Suprapubic skin (tissue), 4 donors: ENCODE measurements around the gene FGF12. TPM values are rescaled to one million over a fixed set of nuclear protein-coding genes. Genes with fewer than 3 reads are reported as not detected.

Source experiments
- DNase-seq, 2 donors: peaks; one replicate each; pipeline ENCODE4 v3.0.0-alpha.2; 2019; ENCODE audit warnings: low spot score in 2 of 2
- H3K27ac ChIP-seq: fragments of 200-600 bp; sonication (generic); one replicate; pipeline ENCODE4 v1.5.1; 2019
- H3K27me3 ChIP-seq: fragments of 200-600 bp; sonication (generic); one replicate; pipeline ENCODE4 v1.5.1; 2019
- H3K36me3 ChIP-seq: fragments of 200-600 bp; sonication (generic); one replicate; pipeline ENCODE4 v1.5.1; 2019
- H3K4me1 ChIP-seq: fragments of 200-600 bp; sonication (generic); one replicate; pipeline ENCODE4 v1.5.1; 2019
- H3K4me3 ChIP-seq: fragments of 200-600 bp; sonication (generic); one replicate; pipeline ENCODE4 v1.5.1; 2019; ENCODE audit warnings: mild to moderate bottlenecking
- H3K9me3 ChIP-seq: fragments of 200-600 bp; sonication (generic); one replicate; pipeline ENCODE4 v1.5.1; 2019
- EP300 ChIP-seq: sonication (generic); formaldehyde crosslinking; IDR thresholded peaks from one replicate; pipeline ENCODE4 v1.6.1; 2017; ENCODE audit warnings: antibody characterized with exemption
- POLR2A ChIP-seq, 2 donors: fragments of 450-650 bp; IDR thresholded peaks; one replicate each; pipeline ENCODE4 v1.6.1; 2017; ENCODE audit warnings: antibody characterized with exemption in 2 of 2, mild to moderate bottlenecking in 2 of 2, moderate library complexity in 2 of 2
- POLR2AphosphoS5 ChIP-seq, 3 donors: sonication (generic); formaldehyde crosslinking; IDR thresholded peaks; one replicate each; pipeline ENCODE4 v1.6.1; 2017; ENCODE audit warnings: antibody characterized with exemption in 3 of 3
- WGBS: methylation state at CpG from one replicate; pipeline ENCODE4 v1.1.5; 2018; 5-methylcytosine and 5-hydroxymethylcytosine counted together
- total RNA-seq, 4 donors: library from RNA; depleted of rRNA; stranded (reverse); fragments of >200 nt; gene quantifications; one replicate each; pipeline ENCODE4 v1.1.0, GENCODE V29; 2016
- TF ChIP-seq, protein P1 (sequence below), 2 donors: fragments of 200-600 bp in 1 of 2; fragments of 450-650 bp in 1 of 2; sonication (generic) in 1 of 2; IDR thresholded peaks; one replicate each; pipeline ENCODE4 v1.5.1; 2016 to 2019; ENCODE audit warnings: antibody characterized with exemption in 2 of 2, mild to moderate bottlenecking in 1 of 2, moderate library complexity in 1 of 2

Gene FGF12
- total RNA-seq, 4 donors from 2014 or later: 1.5 to 3.6 (median 1.6) TPM

DNA sequence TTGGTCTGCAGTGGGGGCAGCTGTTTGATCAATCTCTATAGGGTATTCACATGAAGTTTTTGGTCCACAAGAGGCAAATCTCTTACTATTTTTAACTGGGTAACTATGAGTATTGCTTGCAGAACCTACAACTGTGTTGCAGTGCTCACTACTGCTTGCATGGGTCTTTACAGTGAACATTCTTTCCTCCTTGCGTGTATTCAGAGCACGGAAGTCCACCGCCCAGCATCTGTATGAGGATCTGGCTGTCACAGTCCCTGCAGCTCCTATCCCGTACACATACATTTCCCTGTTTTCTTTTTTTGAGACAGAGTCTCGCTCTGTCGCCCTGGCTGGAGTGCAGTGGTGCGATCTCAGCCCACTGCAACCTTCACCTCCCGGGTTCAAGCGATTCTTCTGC is 449.9 kb downstream of the FGF12 start:
- Histone ChIP-seq H3K36me3 (no peaks in the 10 kb centered on the region), H3K9me3 (no peaks in the 10 kb centered on the region), H3K27ac (no peak overlapping the region), H3K4me3 (no peak overlapping the region), H3K4me1 (no peaks in the 10 kb centered on the region), H3K27me3 (no peaks in the 10 kb centered on the region)
- WGBS: 89% methylated on average over 9 of the region's 9 CpGs
- TF ChIP-seq EP300 (no peak), POLR2AphosphoS5 (IDR thresholded peaks at IDR 0.05) (no peak), POLR2A (IDR thresholded peaks at IDR 0.05) (no peak)
- TF ChIP-seq, protein P1, sequence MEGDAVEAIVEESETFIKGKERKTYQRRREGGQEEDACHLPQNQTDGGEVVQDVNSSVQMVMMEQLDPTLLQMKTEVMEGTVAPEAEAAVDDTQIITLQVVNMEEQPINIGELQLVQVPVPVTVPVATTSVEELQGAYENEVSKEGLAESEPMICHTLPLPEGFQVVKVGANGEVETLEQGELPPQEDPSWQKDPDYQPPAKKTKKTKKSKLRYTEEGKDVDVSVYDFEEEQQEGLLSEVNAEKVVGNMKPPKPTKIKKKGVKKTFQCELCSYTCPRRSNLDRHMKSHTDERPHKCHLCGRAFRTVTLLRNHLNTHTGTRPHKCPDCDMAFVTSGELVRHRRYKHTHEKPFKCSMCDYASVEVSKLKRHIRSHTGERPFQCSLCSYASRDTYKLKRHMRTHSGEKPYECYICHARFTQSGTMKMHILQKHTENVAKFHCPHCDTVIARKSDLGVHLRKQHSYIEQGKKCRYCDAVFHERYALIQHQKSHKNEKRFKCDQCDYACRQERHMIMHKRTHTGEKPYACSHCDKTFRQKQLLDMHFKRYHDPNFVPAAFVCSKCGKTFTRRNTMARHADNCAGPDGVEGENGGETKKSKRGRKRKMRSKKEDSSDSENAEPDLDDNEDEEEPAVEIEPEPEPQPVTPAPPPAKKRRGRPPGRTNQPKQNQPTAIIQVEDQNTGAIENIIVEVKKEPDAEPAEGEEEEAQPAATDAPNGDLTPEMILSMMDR (IDR thresholded peaks at IDR 0.05): no peak
- no peak for DNase-seq

DNA sequence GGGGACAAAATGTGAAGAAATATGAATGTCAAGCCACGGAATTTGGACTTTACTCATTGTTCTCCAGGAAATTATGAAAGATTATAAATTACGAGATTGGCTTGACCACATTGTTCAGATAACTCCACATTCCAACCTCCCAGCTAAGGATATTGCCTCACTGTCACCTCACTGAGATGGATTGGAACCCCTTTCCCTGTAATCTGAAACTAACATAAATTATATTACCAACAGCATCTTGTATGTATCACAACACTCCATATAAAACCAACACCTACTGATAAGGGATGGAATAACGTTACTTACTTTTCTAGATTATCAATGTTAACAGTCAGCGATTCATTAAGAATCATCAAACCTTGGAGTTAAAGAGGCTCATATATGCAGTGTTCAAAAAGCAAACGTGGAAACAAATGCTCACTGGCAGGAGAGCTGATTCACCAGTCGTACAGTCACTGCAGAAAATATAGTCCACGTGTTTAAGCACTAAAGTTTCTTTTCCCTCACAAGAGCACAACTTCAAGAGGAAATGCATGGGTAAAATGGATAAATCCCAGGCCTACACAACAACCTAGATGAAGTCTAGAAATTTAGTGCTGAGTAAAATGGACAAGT is 451.5 kb downstream of the FGF12 start:
- no peaks in the 10 kb centered on the region for H3K4me1 ChIP-seq
- WGBS: 55% methylated on average over 7 of the region's 7 CpGs
- TF ChIP-seq EP300 (no peak), POLR2AphosphoS5 (IDR thresholded peaks at IDR 0.05) (no peak), POLR2A (IDR thresholded peaks at IDR 0.05) (no peak)
- TF ChIP-seq, protein P1 (IDR thresholded peaks at IDR 0.05): no peak
- H3K27me3 ChIP-seq: no peaks in the 10 kb centered on the region
- no peak overlapping the region for H3K4me3 ChIP-seq
- no peak for DNase-seq
- H3K9me3 ChIP-seq: no peaks in the 10 kb centered on the region
- H3K27ac ChIP-seq: no peak overlapping the region
- H3K36me3 ChIP-seq: no peaks in the 10 kb centered on the region

DNA sequence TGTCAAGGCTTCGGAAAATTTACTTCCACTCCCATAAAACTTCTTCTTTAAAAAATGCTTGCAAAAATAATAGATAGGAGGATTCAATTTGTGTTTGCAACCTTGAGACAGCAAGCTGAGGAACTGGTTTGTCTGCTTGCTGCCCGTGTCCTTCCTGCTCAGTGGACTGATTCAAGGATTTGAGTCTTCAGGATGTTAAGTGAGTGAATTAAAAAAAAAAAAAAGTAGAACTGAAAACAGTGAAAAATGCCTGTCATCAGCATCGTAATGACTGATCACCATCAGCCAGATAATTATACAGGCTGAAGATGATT is 453.7 kb downstream of the FGF12 start:
- H3K27me3 ChIP-seq: no peaks in the 10 kb centered on the region
- H3K4me1 ChIP-seq: no peaks in the 10 kb centered on the region
- no peak overlapping the region for H3K4me3 ChIP-seq
- WGBS: 43% methylated on average over 3 of the region's 3 CpGs
- no peaks in the 10 kb centered on the region for H3K36me3 ChIP-seq
- H3K27ac ChIP-seq: no peak overlapping the region
- TF ChIP-seq POLR2A (IDR thresholded peaks at IDR 0.05) (no peak), POLR2AphosphoS5 (IDR thresholded peaks at IDR 0.05) (no peak), EP300 (no peak)
- TF ChIP-seq, protein P1 (IDR thresholded peaks at IDR 0.05): no peak
- H3K9me3 ChIP-seq: no peaks in the 10 kb centered on the region
- no peak for DNase-seq

DNA sequence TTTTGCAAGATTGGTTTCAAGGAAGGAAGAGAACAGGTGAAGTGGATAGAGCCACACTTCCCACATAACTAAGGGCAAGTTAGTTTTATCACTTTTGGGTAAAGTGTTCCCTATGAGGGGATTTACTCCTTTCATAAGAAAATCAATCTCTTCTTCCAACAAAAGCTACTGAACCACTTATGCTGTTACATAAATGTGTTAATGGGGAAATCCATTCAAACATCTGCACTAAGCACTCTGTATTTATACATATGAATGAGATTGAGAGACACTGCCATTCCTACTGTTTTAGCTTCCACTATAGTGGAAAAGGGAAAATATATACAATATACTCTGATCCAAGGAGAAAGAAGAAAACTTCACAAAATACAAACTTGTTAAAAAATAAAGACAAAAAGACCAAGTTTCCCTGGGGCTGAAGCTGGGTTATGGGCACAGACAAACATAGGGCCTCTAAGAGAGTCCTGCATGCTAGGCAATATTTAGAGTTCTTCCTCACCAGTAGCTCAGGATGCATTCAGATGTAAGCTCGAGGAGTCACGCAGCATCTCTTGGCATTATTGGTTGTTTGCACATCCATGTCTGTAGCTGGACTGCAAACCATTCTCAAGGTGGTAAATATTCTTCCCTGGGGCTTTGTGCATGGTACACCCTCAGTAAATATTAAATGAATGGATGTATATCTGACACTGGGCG is 454.2 kb downstream of the FGF12 start:
- Histone ChIP-seq H3K4me1 (no peaks in the 10 kb centered on the region), H3K27me3 (no peaks in the 10 kb centered on the region), H3K27ac (no peak overlapping the region), H3K9me3 (no peaks in the 10 kb centered on the region), H3K4me3 (no peak overlapping the region), H3K36me3 (no peaks in the 10 kb centered on the region)
- TF ChIP-seq EP300 (no peak), POLR2A (IDR thresholded peaks at IDR 0.05) (no peak), POLR2AphosphoS5 (IDR thresholded peaks at IDR 0.05) (no peak)
- TF ChIP-seq, protein P1 (IDR thresholded peaks at IDR 0.05): no peak
- 37% methylated on average over 3 of the region's 3 CpGs for WGBS
- no peak for DNase-seq

DNA sequence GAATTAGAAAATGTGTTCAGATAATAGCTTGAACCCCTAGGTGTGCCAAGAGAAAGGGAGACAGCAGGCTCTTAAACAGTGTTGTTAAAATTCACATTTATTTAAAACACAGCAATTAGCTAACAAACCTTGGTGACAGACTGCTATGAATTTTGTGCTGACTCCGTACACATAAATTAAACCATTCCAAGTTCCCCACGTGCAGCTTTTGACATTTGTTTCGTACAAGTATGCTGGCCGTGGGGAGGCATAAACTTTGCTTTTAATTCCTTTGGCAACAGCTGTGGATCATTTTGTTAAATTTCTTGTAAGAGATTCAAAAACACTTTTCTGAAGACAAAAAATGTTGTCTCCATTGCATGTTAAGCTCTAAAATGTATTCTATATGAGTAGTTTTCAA is 465.3 kb downstream of the FGF12 start:
- no peaks in the 10 kb centered on the region for H3K9me3 ChIP-seq
- 46% methylated on average over 4 of the region's 4 CpGs for WGBS
- no peak overlapping the region for H3K4me3 ChIP-seq
- DNase-seq: no peak
- no peak overlapping the region for H3K27ac ChIP-seq
- H3K36me3 ChIP-seq: no peaks in the 10 kb centered on the region
- no peaks in the 10 kb centered on the region for H3K4me1 ChIP-seq
- TF ChIP-seq POLR2AphosphoS5 (IDR thresholded peaks at IDR 0.05): no peak
- TF ChIP-seq POLR2A (IDR thresholded peaks at IDR 0.05): no peak
- TF ChIP-seq, protein P1 (IDR thresholded peaks at IDR 0.05): no peak
- TF ChIP-seq EP300: no peak
- no peaks in the 10 kb centered on the region for H3K27me3 ChIP-seq
